ENCODE measurements around the gene OVOL3.

- TF ChIP-seq CTCF (IDR thresholded peaks at IDR 0.05) (no peak), EP300 (IDR thresholded peaks at IDR 0.05) (no peak), POLR2A (IDR thresholded peaks at IDR 0.05) (no peak)
Observed at GRCh38 chr19:36149673-36150406, 38.9 kb downstream of the OVOL3 start.

Data from sigmoid colon (tissue), 4 donors.